AG08395 (cell line): Measurements from ENCODE around the gene PHKB.
"Not testable (repeated sequence)": the region's sequence is repeated elsewhere in the genome, so short reads cannot be mapped to it uniquely, and the experiment has no call there.

ENCODE experiments used
- DNase-seq: peaks from one replicate; pipeline ENCODE4 v3.0.0; 2012; ENCODE audit warnings: mixed read lengths, low spot score

The PHKB gene

GRCh38 chr16:47469227-47469626, 8.1 kb downstream of the PHKB start:
- no peak for DNase-seq

GRCh38 chr16:47470211-47470610, 9.1 kb downstream of the PHKB start:
- no peak for DNase-seq

GRCh38 chr16:47470810-47471209, 9.7 kb downstream of the PHKB start:
- DNase-seq, result no peak

GRCh38 chr16:47473004-47473403, 11.9 kb downstream of the PHKB start:
- not testable (repeated sequence) for DNase-seq

GRCh38 chr16:47473792-47474191, 12.7 kb downstream of the PHKB start:
- no peak for DNase-seq

GRCh38 chr16:47475786-47476185, 14.7 kb downstream of the PHKB start:
- no peak for DNase-seq

- no peak for DNase-seq
Observed at GRCh38 chr16:47476654-47477345, 15.7 kb downstream of the PHKB start.

GRCh38 chr16:47477679-47478078, 16.5 kb downstream of the PHKB start:
- no peak for DNase-seq

GRCh38 chr16:47480410-47480809, 19.3 kb downstream of the PHKB start:
- no peak for DNase-seq

GRCh38 chr16:47481698-47482374, 20.7 kb downstream of the PHKB start:
- no peak for DNase-seq

GRCh38 chr16:47483616-47484015, 22.5 kb downstream of the PHKB start:
- DNase-seq, result no peak

GRCh38 chr16:47486856-47487255, 25.7 kb downstream of the PHKB start:
- DNase-seq, result no peak

GRCh38 chr16:47488051-47488450, 26.9 kb downstream of the PHKB start:
- no peak for DNase-seq

- DNase-seq, result no peak
Observed at GRCh38 chr16:47490471-47490870, 29.3 kb downstream of the PHKB start.

- DNase-seq, result no peak
Observed at GRCh38 chr16:47492036-47492427, 30.9 kb downstream of the PHKB start.

GRCh38 chr16:47492428-47493377, 31.6 kb downstream of the PHKB start:
- DNase-seq, result peak; percentile 66

- no peak for DNase-seq
Observed at GRCh38 chr16:47493381-47494337, 32.5 kb downstream of the PHKB start.

GRCh38 chr16:47499080-47499699, 38.1 kb downstream of the PHKB start:
- DNase-seq, result no peak

GRCh38 chr16:47499700-47500264, 38.7 kb downstream of the PHKB start:
- no peak for DNase-seq

- DNase-seq, result peak; percentile 18
Observed at GRCh38 chr16:47503936-47504335, 42.8 kb downstream of the PHKB start.

GRCh38 chr16:47504599-47504998, 43.5 kb downstream of the PHKB start:
- DNase-seq, result no peak
